Tibial nerve (tissue), 4 donors: ENCODE measurements around the gene RRP1B. TPM values are rescaled to one million over a fixed set of nuclear protein-coding genes. Genes with fewer than 3 reads are reported as not detected.

Source experiments
- DNase-seq, 2 donors: peaks; one replicate each; pipeline ENCODE4 v3.0.0-alpha.2; 2019; ENCODE audit warnings: low spot score in 2 of 2
- H3K27ac ChIP-seq, 4 donors: fragments of 200-600 bp; sonication (generic) in 3 of 4; one replicate each; pipeline ENCODE4 v1.5.1; 2017 to 2019; ENCODE audit warnings: mild to moderate bottlenecking in 1 of 4
- H3K27me3 ChIP-seq, 2 donors: fragments of 200-600 bp; sonication (generic) in 1 of 2; one replicate each; pipeline versions ENCODE4 v1.5.1 to v1.6.0; 2017 to 2019
- H3K36me3 ChIP-seq, 3 donors: fragments of 200-600 bp; sonication (generic); one replicate each; pipeline ENCODE4 v1.5.1; 2018 to 2019
- H3K4me1 ChIP-seq, 4 donors: fragments of 200-600 bp; sonication (generic) in 3 of 4; one replicate each; pipeline ENCODE4 v1.5.1; 2017 to 2019
- H3K4me3 ChIP-seq, 4 donors: fragments of 200-600 bp; sonication (generic) in 3 of 4; one replicate each; pipeline ENCODE4 v1.5.1; 2017 to 2019; ENCODE audit warnings: mild to moderate bottlenecking in 1 of 4, moderate library complexity in 1 of 4
- H3K9me3 ChIP-seq, 4 donors: fragments of 200-600 bp; sonication (generic) in 3 of 4; one replicate each; pipeline ENCODE4 v1.5.1; 2017 to 2019
- EP300 ChIP-seq, 2 donors: sonication (generic); formaldehyde crosslinking; IDR thresholded peaks; one replicate each; pipeline ENCODE4 v1.6.1; 2017; ENCODE audit warnings: antibody characterized with exemption in 2 of 2, mild to moderate bottlenecking in 1 of 2
- POLR2A ChIP-seq, 2 donors: fragments of 450-650 bp; IDR thresholded peaks; one replicate each; pipeline ENCODE4 v1.6.1; 2017; ENCODE audit warnings: antibody characterized with exemption in 2 of 2, mild to moderate bottlenecking in 2 of 2, moderate library complexity in 2 of 2
- WGBS, 2 donors: methylation state at CpG; one replicate each; pipeline ENCODE4 v1.1.5; 2018; 5-methylcytosine and 5-hydroxymethylcytosine counted together
- total RNA-seq, 4 donors: library from RNA; depleted of rRNA; stranded (reverse); fragments of >200 nt; gene quantifications; one replicate each; pipeline ENCODE4 v1.1.0, GENCODE V29; 2016
- TF ChIP-seq, protein P1 (sequence below), 5 experiments: fragments of 200-600 bp in 3 of 5; fragments of 450-650 bp in 2 of 5; sonication (generic) in 3 of 5; IDR thresholded peaks; one replicate each; pipeline ENCODE4 v1.5.1; 2016 to 2019; ENCODE audit warnings: antibody characterized with exemption in 5 of 5, mild to moderate bottlenecking in 3 of 5, moderate library complexity in 2 of 5

RRP1B gene
- total RNA-seq, 4 donors from 2014 or later = 21.4 to 29.4 (median 25.5) TPM

DNA sequence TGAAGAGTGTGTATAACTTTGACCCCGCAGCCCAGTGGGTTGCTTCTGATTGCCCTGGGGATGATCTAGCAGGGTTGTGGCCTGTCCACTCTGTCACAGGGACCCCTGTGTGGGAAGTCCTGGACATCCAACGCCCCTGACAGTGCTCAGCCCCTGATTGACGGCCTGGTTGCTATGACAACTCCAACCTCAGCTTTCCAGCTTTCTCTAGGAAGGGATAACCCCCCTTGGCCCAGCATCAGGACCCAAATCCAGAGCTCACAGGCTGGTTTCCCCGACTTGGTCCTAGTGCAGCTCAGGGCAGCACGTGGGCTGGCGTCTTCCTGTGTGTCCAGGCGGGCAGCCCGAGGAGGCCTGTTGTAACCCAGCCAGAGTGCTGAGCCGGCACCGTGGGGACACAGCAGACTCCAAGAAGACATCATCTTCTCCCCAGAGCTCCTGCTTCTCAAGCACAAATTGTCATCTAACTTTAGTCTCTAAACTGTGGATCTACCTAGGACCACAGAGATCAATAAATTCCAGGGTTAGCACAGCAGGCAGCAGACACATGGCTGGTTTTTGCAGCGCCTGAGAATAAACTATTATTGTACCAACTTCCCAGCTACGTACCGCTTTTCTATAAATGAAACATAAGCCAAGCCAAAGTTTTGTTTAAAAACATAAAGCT is 40.7 kb downstream of the RRP1B start:
- TF ChIP-seq EP300 (IDR thresholded peaks at IDR 0.05) = no peak
- Histone ChIP-seq H3K27me3 (no peaks in the 10 kb centered on the region), H3K36me3 (peaks cover 0 to 37% (median 0%) of the 10 kb centered on the region in 3 donors), H3K27ac (no peak overlapping the region), H3K4me1 (peaks cover 0 to 9% (median 0%) of the 10 kb centered on the region in 4 donors), H3K4me3 (no peak overlapping the region), H3K9me3 (no peaks in the 10 kb centered on the region)
- no peak for DNase-seq
- WGBS, 2 donors = 56 to 75% methylated on average over 12 to 13 of the region's 13 CpGs

DNA sequence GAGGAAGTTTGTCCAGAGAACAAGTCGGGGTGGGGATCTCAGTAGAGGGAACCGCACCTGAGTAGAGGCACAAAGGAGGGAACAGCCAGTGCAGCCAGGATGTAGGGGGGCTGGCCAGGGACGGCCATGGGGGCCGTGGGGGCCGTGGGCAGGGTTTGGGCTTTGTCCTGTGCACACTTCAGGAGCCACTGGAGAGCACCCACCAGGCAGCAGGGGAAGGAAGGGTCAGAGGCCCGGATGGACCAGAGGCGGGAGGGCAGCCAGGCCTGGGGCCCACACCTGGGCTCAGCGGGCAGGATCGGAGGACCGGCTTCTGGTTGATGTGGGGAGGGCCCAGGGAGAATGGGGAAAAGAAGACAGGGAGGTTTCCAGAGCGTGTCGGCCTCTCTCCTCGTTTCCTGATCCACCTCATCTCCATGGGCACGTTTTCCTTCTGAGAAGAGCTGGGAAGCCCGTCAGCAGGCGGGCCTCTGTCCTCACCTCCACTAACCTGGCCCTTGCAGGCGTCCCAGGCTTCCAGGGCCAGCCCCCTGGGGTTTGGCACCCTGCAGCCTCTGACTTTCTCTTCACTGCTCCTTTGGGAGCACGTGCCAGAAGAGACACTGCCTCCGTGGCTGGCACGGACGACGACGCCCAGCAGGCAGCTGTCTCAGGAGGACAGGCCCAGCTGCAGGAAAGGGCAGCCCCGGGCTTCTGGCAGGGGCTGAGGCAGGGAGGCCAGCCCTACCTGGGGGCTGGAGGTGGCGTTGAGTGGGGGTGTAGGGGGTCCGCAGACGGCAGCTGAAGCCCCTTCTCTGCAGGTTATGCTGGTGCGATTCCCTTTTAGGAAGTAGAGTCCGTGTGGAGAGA is 42.8 kb downstream of the RRP1B start:
- TF ChIP-seq, protein P1, sequence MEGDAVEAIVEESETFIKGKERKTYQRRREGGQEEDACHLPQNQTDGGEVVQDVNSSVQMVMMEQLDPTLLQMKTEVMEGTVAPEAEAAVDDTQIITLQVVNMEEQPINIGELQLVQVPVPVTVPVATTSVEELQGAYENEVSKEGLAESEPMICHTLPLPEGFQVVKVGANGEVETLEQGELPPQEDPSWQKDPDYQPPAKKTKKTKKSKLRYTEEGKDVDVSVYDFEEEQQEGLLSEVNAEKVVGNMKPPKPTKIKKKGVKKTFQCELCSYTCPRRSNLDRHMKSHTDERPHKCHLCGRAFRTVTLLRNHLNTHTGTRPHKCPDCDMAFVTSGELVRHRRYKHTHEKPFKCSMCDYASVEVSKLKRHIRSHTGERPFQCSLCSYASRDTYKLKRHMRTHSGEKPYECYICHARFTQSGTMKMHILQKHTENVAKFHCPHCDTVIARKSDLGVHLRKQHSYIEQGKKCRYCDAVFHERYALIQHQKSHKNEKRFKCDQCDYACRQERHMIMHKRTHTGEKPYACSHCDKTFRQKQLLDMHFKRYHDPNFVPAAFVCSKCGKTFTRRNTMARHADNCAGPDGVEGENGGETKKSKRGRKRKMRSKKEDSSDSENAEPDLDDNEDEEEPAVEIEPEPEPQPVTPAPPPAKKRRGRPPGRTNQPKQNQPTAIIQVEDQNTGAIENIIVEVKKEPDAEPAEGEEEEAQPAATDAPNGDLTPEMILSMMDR (IDR thresholded peaks at IDR 0.05) = no peak
- no peak for TF ChIP-seq EP300 (IDR thresholded peaks at IDR 0.05)
- TF ChIP-seq POLR2A (IDR thresholded peaks at IDR 0.05) = no peak
- Histone ChIP-seq H3K4me1 (peaks cover 0 to 9% (median 0%) of the 10 kb centered on the region in 4 donors), H3K27me3 (no peaks in the 10 kb centered on the region), H3K27ac (no peak overlapping the region), H3K36me3 (peaks cover 0 to 16% (median 0%) of the 10 kb centered on the region in 3 donors), H3K4me3 (no peak overlapping the region), H3K9me3 (no peaks in the 10 kb centered on the region)
- DNase-seq = no peak
- WGBS, 2 donors = 68 to 73% methylated on average over 27 to 29 of the region's 29 CpGs

DNA sequence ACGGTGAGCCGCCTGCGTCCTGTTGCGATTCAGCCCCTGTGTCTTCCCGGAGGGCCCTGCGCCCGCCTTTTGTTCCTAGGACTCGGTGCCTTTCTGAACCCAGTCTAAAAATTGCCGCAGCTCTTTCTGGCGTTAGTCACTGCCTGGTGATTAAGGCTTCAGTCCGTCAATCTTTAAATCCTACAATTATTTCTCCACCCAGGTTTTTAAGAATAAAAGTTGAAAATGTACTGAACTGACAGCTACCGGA is 43.4 kb downstream of the RRP1B start:
- Histone ChIP-seq H3K36me3 (peaks cover 0 to 11% (median 0%) of the 10 kb centered on the region in 3 donors), H3K4me3 (no peak overlapping the region), H3K27me3 (no peaks in the 10 kb centered on the region), H3K4me1 (peaks cover 0 to 9% (median 0%) of the 10 kb centered on the region in 4 donors), H3K27ac (no peak overlapping the region), H3K9me3 (no peaks in the 10 kb centered on the region)
- WGBS, 2 donors = 54 to 58% methylated on average over 12 of the region's 12 CpGs
- TF ChIP-seq POLR2A (IDR thresholded peaks at IDR 0.05) (no peak), EP300 (IDR thresholded peaks at IDR 0.05) (no peak)
- TF ChIP-seq, protein P1 (IDR thresholded peaks at IDR 0.05) = no peak
- DNase-seq = no peak

DNA sequence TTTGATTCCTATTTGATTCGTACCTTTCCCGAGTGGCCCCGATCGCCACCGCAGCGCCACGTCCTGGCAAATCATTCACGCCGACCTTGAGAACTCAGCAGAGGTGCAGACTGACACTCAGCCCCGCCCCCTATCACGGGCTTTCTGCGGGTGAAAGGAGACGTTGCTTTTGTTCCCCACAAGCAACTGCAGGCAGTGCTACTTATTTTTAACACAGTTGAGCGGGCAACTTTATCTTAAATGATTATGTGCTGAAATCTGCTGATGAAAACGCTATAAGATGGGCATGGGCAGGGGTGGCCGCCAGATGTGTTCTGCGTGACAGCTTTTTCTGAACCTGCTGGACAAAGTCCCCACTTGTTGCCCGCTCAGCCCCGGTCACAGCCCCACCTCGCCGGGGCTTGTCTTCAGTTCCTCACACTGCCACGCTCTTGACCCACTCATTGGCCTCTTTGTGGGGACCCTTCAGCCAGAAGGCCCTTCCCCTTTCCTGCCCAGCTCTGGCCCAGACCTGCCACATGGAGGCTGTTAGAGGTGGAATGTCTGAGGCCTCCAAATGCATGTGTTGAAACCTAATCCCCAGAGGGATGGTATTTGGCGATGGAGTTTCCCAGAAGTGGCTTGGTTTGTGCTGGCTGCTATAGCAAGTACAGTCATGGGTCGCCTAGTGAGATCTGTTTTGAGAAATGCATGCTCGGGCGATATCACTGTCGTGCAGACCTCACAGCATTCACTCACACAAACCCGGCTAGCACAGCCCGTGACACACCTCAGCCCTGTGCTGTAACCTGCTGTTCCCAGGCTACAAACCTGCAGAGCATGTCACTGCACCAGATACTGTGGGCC is 43.9 kb downstream of the RRP1B start:
- no peaks in the 10 kb centered on the region for H3K9me3 ChIP-seq
- no peak for TF ChIP-seq POLR2A (IDR thresholded peaks at IDR 0.05)
- TF ChIP-seq, protein P1 (IDR thresholded peaks at IDR 0.05) = no peak
- TF ChIP-seq EP300 (IDR thresholded peaks at IDR 0.05) = no peak
- H3K4me3 ChIP-seq = no peak overlapping the region
- H3K27me3 ChIP-seq = no peaks in the 10 kb centered on the region
- H3K36me3 ChIP-seq = peaks cover 0 to 11% (median 0%) of the 10 kb centered on the region in 3 donors
- 27 to 39% methylated on average over 26 to 29 of the region's 29 CpGs for WGBS, 2 donors
- no peak overlapping the region for H3K27ac ChIP-seq
- DNase-seq = no peak
- H3K4me1 ChIP-seq = peaks cover 0 to 9% (median 0%) of the 10 kb centered on the region in 4 donors

DNA sequence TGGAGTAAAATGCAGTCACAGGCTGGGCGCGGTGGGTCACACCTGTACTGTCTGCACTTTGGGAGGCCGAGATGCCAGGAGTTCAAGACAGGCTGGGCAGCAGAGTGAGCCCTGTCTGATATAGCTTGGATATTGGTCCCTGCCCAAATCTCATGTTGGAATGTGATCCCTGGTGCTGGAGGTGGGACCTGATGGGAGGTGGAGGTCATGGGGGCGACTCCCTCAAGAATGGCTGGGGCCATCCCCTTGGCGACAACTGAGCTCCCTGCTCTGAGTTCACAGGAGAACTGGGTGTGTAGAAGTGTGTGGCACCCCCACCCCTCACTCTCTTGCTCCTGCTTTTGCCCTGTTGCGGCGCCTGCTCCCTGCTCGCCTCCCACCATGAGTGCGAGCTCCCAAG is 48.1 kb downstream of the RRP1B start:
- peaks cover 0 to 17% (median 0%) of the 10 kb centered on the region in 4 donors for H3K4me1 ChIP-seq
- TF ChIP-seq EP300 (IDR thresholded peaks at IDR 0.05) (no peak), POLR2A (IDR thresholded peaks at IDR 0.05) (no peak)
- TF ChIP-seq, protein P1 (IDR thresholded peaks at IDR 0.05) = no peak
- no peaks in the 10 kb centered on the region for H3K36me3 ChIP-seq
- H3K27ac ChIP-seq = no peak overlapping the region
- no peak for DNase-seq
- H3K27me3 ChIP-seq = no peaks in the 10 kb centered on the region
- 86 to 92% methylated on average over 9 of the region's 9 CpGs for WGBS, 2 donors
- no peaks in the 10 kb centered on the region for H3K9me3 ChIP-seq
- no peak overlapping the region for H3K4me3 ChIP-seq
